WERI-Rb-1 (cell line): ENCODE measurements around the gene SLC16A6.

Experiments
- DNase-seq: peaks from one replicate; pipeline ENCODE4 v3.0.0-alpha.2; 2020
- H3K27ac ChIP-seq: fragments of 250-450 bp; sonication (Bioruptor Pico); 2 replicates; pipeline ENCODE4 v1.5.1; 2020; ENCODE audit warnings: mild to moderate bottlenecking, moderate library complexity
- H3K27me3 ChIP-seq: fragments of 250-450 bp; sonication (Bioruptor Pico); 2 replicates; pipeline ENCODE4 v1.5.1; 2021; ENCODE audit warnings: mild to moderate bottlenecking, low read depth, moderate library complexity; ENCODE audit not compliant: insufficient read depth, severe bottlenecking
- H3K36me3 ChIP-seq: fragments of 250-450 bp; sonication (Bioruptor Pico); 2 replicates; pipeline ENCODE4 v1.5.1; 2020; ENCODE audit warnings: mild to moderate bottlenecking, moderate library complexity
- H3K4me3 ChIP-seq: 2 replicates; pipeline ENCODE4 v1.5.1; 2011; ENCODE audit warnings: low read depth, mild to moderate bottlenecking, control low read depth, low read length
- H3K9me3 ChIP-seq: fragments of 250-450 bp; sonication (Bioruptor Pico); 2 replicates; pipeline ENCODE4 v1.5.1; 2021; ENCODE audit warnings: mild to moderate bottlenecking, moderate library complexity; ENCODE audit not compliant: severe bottlenecking
- TF ChIP-seq, protein P1 (sequence below): IDR thresholded peaks from 2 replicates; pipeline ENCODE4 v1.5.1; 2011; ENCODE audit warnings: low read depth, mild to moderate bottlenecking, control low read depth, inconsistent platforms, low read length

Gene SLC16A6

DNA sequence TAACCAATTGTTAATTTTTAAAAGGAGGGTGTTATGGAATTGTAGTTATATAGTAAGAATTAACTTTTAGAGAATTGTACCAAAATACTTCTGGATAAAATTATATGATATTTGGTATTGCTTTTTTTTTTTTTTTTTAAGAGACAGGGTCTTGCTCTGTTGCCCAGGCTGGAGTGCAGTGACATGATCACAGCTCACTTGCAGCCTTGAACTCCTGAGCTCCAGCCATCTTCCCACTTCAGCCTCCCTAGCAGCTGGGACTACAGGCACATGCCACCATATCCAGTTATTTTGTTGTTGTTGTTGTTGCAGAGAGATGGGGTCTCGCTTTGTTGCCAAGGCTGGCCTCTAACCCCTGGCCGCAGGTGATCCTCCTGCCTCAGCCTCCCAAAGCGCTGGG is 8.9 kb upstream of the SLC16A6 start:
- Histone ChIP-seq H3K27ac (no peak overlapping the region), H3K36me3 (no peaks in the 10 kb centered on the region), H3K9me3 (peaks cover 3% of the 10 kb centered on the region), H3K27me3 (no peaks in the 10 kb centered on the region), H3K4me3 (no peak overlapping the region)
- DNase-seq = no peak
- TF ChIP-seq, protein P1, sequence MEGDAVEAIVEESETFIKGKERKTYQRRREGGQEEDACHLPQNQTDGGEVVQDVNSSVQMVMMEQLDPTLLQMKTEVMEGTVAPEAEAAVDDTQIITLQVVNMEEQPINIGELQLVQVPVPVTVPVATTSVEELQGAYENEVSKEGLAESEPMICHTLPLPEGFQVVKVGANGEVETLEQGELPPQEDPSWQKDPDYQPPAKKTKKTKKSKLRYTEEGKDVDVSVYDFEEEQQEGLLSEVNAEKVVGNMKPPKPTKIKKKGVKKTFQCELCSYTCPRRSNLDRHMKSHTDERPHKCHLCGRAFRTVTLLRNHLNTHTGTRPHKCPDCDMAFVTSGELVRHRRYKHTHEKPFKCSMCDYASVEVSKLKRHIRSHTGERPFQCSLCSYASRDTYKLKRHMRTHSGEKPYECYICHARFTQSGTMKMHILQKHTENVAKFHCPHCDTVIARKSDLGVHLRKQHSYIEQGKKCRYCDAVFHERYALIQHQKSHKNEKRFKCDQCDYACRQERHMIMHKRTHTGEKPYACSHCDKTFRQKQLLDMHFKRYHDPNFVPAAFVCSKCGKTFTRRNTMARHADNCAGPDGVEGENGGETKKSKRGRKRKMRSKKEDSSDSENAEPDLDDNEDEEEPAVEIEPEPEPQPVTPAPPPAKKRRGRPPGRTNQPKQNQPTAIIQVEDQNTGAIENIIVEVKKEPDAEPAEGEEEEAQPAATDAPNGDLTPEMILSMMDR = no peak

DNA sequence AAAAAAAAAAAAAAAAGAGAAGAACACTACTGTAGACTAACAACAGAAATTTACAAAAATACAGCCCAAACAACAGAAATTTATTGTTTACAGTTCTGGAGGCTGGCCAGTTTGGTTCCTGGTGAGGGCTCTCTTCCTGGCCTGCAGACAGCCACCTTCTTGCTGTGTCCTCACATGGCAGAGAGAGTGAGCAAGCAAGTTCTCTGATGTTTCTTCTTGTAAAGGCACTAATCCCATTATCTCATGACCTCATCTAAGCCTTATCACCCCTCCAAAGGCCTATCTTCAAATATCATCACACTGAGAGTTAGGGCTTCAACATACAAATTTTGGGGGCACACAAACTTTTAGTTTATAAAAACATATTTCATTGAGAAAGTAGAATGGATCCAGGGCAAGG is 7.7 kb upstream of the SLC16A6 start:
- no peak overlapping the region for H3K27ac ChIP-seq
- peaks cover 3% of the 10 kb centered on the region for H3K9me3 ChIP-seq
- DNase-seq = no peak
- no peaks in the 10 kb centered on the region for H3K36me3 ChIP-seq
- TF ChIP-seq, protein P1 = no peak
- H3K4me3 ChIP-seq = no peak overlapping the region
- no peaks in the 10 kb centered on the region for H3K27me3 ChIP-seq

DNA sequence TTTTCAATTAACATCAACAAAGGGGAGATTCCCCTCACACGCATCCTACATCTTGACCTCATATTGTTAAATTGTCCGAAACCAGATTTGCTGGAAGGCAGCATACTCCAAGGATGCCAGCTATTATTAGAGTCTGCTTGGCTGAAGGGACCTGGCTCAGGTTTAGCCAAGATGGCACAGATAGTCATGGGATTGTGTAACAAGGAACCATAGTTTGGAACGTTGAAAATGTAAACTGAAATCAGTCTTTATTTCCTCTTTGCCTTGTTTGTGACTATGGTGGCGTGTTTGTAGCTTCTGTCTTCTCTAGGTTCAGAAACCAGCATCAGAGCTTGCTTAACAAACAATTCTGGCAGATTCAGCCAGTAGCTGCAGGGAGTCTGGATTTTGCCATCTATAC is 6.3 kb upstream of the SLC16A6 start:
- no peaks in the 10 kb centered on the region for H3K36me3 ChIP-seq
- H3K27ac ChIP-seq = no peak overlapping the region
- no peaks in the 10 kb centered on the region for H3K27me3 ChIP-seq
- TF ChIP-seq, protein P1 = no peak
- H3K4me3 ChIP-seq = no peak overlapping the region
- no peak for DNase-seq
- H3K9me3 ChIP-seq = peaks cover 3% of the 10 kb centered on the region

DNA sequence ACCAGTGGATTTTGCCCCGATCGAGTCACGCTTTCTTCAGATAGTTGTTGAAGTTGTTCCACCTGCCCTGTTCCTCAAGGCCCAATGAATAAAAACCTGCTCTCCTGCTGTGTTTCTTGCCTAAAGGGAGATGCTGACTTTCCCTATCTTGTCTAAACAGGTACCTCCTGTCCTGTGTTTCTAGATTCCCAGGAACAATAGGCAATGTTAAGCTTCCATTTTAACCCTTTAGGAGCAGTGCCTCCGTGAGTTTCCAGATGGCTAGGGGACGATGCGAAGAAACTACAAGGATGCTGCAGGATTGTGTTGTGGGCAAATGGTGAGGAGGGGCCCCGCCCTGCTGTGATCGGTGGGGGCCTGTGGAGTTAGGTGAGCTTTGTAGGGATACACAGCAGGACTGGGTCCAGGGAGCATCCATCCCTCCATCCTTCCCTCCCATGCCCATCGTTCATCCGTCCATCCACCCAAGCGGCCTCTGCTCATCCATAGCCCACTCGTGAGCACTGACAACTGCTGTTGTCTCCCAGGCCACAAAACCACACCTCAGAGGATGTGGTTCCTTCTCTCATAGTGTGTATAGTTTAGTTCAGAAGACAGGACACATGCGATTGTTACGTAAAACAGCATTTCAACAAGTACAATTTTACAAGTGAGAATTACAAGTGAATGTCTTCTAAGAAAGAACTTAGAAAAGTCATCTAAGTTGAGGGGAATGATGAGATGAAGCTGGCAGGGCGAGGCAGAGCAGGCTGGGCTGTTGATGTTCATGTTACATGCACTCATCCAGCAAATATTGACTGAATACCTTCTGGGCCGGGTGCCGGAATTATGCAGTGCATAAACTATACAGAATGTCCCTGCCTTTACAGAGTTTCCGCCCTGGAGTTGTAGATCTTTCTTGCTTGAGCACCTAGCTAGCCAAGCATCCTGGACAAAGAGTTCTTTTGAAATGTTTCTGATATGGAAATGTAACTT is 5.6 kb upstream of the SLC16A6 start:
- Histone ChIP-seq H3K27me3 (no peaks in the 10 kb centered on the region), H3K27ac (no peak overlapping the region), H3K4me3 (no peak overlapping the region), H3K36me3 (no peaks in the 10 kb centered on the region), H3K9me3 (no peaks in the 10 kb centered on the region)
- no peak for DNase-seq
- TF ChIP-seq, protein P1 = no peak

DNA sequence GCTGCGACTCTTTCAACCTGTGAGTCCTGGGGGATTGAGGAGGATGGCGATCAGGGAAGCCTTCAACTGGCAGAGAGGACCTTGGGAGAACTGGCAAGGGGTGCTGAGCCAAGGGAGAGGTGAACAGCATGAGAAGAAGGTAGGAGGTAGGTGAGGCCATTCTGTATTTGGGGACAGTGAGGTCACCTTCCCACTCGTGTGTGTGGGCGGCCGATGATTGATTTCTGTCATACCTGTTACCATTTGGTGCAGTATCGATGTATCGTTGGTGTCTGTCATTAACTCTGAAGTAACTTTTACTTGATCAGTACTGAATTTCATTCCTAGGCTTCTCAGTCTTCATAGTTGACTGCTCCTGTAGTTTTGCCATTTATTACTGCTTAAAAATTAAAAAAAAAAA is 4.2 kb upstream of the SLC16A6 start:
- DNase-seq = no peak
- TF ChIP-seq, protein P1 = no peak
- no peaks in the 10 kb centered on the region for H3K27me3 ChIP-seq
- no peaks in the 10 kb centered on the region for H3K9me3 ChIP-seq
- no peak overlapping the region for H3K27ac ChIP-seq
- H3K4me3 ChIP-seq = no peak overlapping the region
- H3K36me3 ChIP-seq = no peaks in the 10 kb centered on the region; the same call in 1 of the 2 replicates
